Caki2 (cell line): Measurements from ENCODE around the gene FIP1L1. TPM values are rescaled to one million over a fixed set of nuclear protein-coding genes. Genes with fewer than 3 reads are reported as not detected.
"Not testable (repeated sequence)": the region's sequence is repeated elsewhere in the genome, so short reads cannot be mapped to it uniquely, and the experiment has no call there.

ENCODE experiments used
- DNase-seq: peaks from one replicate; pipeline ENCODE4 v3.0.0-alpha.2; 2015; ENCODE audit warnings: low read depth
- in situ Hi-C: cut with HindIII; loops from 2 replicates; pipeline ENCODE4 v1.10.0; 2016; ENCODE audit warnings: low sequenced_read_pairs, low pct_unique_long_range_greater_than_20kb, mixed read lengths
- total RNA-seq: library from RNA; depleted of rRNA; stranded (reverse); fragments of >200 nt; shearing (Covaris generic); gene quantifications from 2 replicates; pipeline ENCODE4 v1.2.3, GENCODE V29; 2014; ENCODE audit warnings: low replicate concordance

The FIP1L1 gene
- total RNA-seq, 1 experiment from 2014 or later = 68.1 TPM

GRCh38 chr4:53459548-53459947 lies 82.1 kb downstream of the FIP1L1 start:
- peak; percentile 30 for DNase-seq
- in situ Hi-C loops = no loop called here

GRCh38 chr4:53461244-53461643 lies 83.8 kb downstream of the FIP1L1 start:
- DNase-seq = no peak
- in situ Hi-C loops = no loop called here

GRCh38 chr4:53463340-53463739 lies 85.9 kb downstream of the FIP1L1 start:
- in situ Hi-C loops = no loop called here
- no peak for DNase-seq

GRCh38 chr4:53465281-53465680 lies 87.8 kb downstream of the FIP1L1 start:
- in situ Hi-C loops = no loop called here
- no peak for DNase-seq

GRCh38 chr4:53465891-53466290 lies 88.5 kb downstream of the FIP1L1 start:
- in situ Hi-C loops = no loop called here
- DNase-seq = no peak

GRCh38 chr4:53466576-53466975 lies 89.1 kb downstream of the FIP1L1 start:
- DNase-seq, in situ Hi-C loops: not testable (repeated sequence)

GRCh38 chr4:53476232-53477037 lies 99.0 kb downstream of the FIP1L1 start:
- peak; percentile 86 for DNase-seq
- in situ Hi-C loops = no loop called here

- in situ Hi-C loops = no loop called here
- no peak for DNase-seq
Observed at GRCh38 chr4:53477038-53477565, 99.7 kb downstream of the FIP1L1 start.

- in situ Hi-C loops = no loop called here
- DNase-seq = no peak
Observed at GRCh38 chr4:53477636-53478035, 100.2 kb downstream of the FIP1L1 start.

- DNase-seq = peak; percentile 34
- in situ Hi-C loops = no loop called here
Observed at GRCh38 chr4:53478671-53479456, 101.4 kb downstream of the FIP1L1 start.

GRCh38 chr4:53479736-53480525 lies 102.5 kb downstream of the FIP1L1 start:
- in situ Hi-C loops = no loop called here
- no peak for DNase-seq

GRCh38 chr4:53480909-53481308 lies 103.5 kb downstream of the FIP1L1 start:
- in situ Hi-C loops = no loop called here
- DNase-seq = no peak

GRCh38 chr4:53481586-53481985 lies 104.1 kb downstream of the FIP1L1 start:
- in situ Hi-C loops = no loop called here
- DNase-seq = no peak

- in situ Hi-C loops = no loop called here
- DNase-seq = no peak
Observed at GRCh38 chr4:53483250-53483649, 105.8 kb downstream of the FIP1L1 start.

GRCh38 chr4:53484911-53485657 lies 107.6 kb downstream of the FIP1L1 start:
- no peak for DNase-seq
- in situ Hi-C loops = no loop called here

GRCh38 chr4:53485658-53486040 lies 108.2 kb downstream of the FIP1L1 start:
- no peak for DNase-seq
- in situ Hi-C loops = no loop called here

GRCh38 chr4:53487766-53488165 lies 110.3 kb downstream of the FIP1L1 start:
- DNase-seq = no peak
- in situ Hi-C loops = no loop called here
